A549 (cell line): ENCODE results near the gene CARD14. TPM values are rescaled to one million over a fixed set of nuclear protein-coding genes. Genes with fewer than 3 reads are reported as not detected.

ENCODE experiments used
- ATAC-seq, 2 experiments: fragments of 200-7000 bp in 1 of 2; fragments of >200 bp in 1 of 2; cut with Nextera tagmentation in 1 of 2; cut with Tn5 transposase in 1 of 2; 3 replicates each; pipeline versions ENCODE4 v1.8.0 to v1.9.1; 2018 to 2020; ENCODE audit warnings: mild to moderate bottlenecking in 1 of 2, moderate library complexity in 1 of 2
- CTCF ChIA-PET: fragments of 300-600 bp; sonication (Branson Sonifier 250); formaldehyde crosslinking; extraction: SDS; loops from one replicate; lab custom pipeline; 2021; ENCODE audit warnings: antibody characterized with exemption, inconsistent platforms; lab: Yijun Ruan, JAX
- POLR2A ChIA-PET: fragments of 350-600 bp; formaldehyde crosslinking; extraction: SDS; loops from one replicate; lab custom pipeline; 2021; ENCODE audit warnings: antibody characterized with exemption, inconsistent platforms; lab: Yijun Ruan, JAX
- DNase-seq, 2 experiments: peaks; one replicate each; pipeline versions ENCODE4 v3.0.0 to v3.0.0-alpha.2; 2011 to 2016; ENCODE audit warnings: low read depth in 1 of 2, low spot score in 1 of 2
- FAIRE-seq: peaks from 2 replicates; lab custom pipeline; 2011; peaks lifted over from hg19 to GRCh38; lab: Jason Lieb, UNC
- H3K27ac ChIP-seq, 2 experiments: fragments of >200 bp; sonication (Bioruptor Twin); formaldehyde crosslinking; 3 replicates each; pipeline ENCODE4 v1.5.1; 2016 to 2017
- H3K4me1 ChIP-seq: fragments of >200 bp; sonication (Bioruptor Twin); formaldehyde crosslinking; 3 replicates; pipeline ENCODE4 v1.6.1; 2016
- H3K4me2 ChIP-seq: fragments of >200 bp; sonication (Bioruptor Twin); formaldehyde crosslinking; 3 replicates; pipeline ENCODE4 v1.6.1; 2016
- H3K4me3 ChIP-seq: fragments of >200 bp; sonication (Bioruptor Twin); formaldehyde crosslinking; 3 replicates; pipeline ENCODE4 v1.5.1; 2016
- H3K9me3 ChIP-seq: fragments of >200 bp; sonication (Bioruptor Twin); formaldehyde crosslinking; 3 replicates; pipeline ENCODE4 v1.6.1; 2016
- BCL3 ChIP-seq: fragments of >200 bp; sonication (Bioruptor Twin); formaldehyde crosslinking; IDR thresholded peaks from 3 replicates; pipeline ENCODE4 v1.6.1; 2016
- CHD2 ChIP-seq: fragments of 150-350 bp; IDR thresholded peaks from 2 replicates; pipeline ENCODE4 v1.6.1; 2014; ENCODE audit warnings: low read length; ENCODE audit not compliant: partially characterized antibody
- EHF ChIP-seq: fragments of 250-450 bp; sonication (Bioruptor Pico); IDR thresholded peaks from 2 replicates; pipeline ENCODE4 v1.5.0; 2020; ENCODE audit warnings: mild to moderate bottlenecking
- EHMT2 ChIP-seq: fragments of 200-600 bp; sonication (generic); IDR thresholded peaks from 2 replicates; pipeline ENCODE4 v1.6.1; 2016; ENCODE audit warnings: antibody characterized with exemption, low read depth, mild to moderate bottlenecking, moderate library complexity
- EP300 ChIP-seq, 2 experiments: fragments of >200 bp; sonication (Bioruptor Twin); formaldehyde crosslinking; IDR thresholded peaks; 2 replicates in 1 of 2; 3 replicates in 1 of 2; pipeline ENCODE4 v1.6.1; 2016 to 2017
- ESRRA ChIP-seq: fragments of 150-350 bp; IDR thresholded peaks from 2 replicates; pipeline ENCODE4 v1.6.1; 2014; ENCODE audit warnings: mild to moderate bottlenecking, low read length, borderline replicate concordance
- FOSB ChIP-seq: fragments of 250-450 bp; sonication (Bioruptor Pico); IDR thresholded peaks from 2 replicates; pipeline ENCODE4 v1.5.0; 2020; ENCODE audit warnings: mild to moderate bottlenecking, moderate library complexity
- FOSL2 ChIP-seq, 2 experiments: fragments of 450-650 bp in 1 of 2; fragments of >200 bp in 1 of 2; sonication (Bioruptor Twin) in 1 of 2; formaldehyde crosslinking; IDR thresholded peaks; 2 replicates each; pipeline versions ENCODE4 v1.5.0 to v1.6.1; 2016 to 2020; ENCODE audit warnings: mild to moderate bottlenecking in 1 of 2, moderate library complexity in 1 of 2
- GATA3 ChIP-seq: IDR thresholded peaks from 2 replicates; pipeline ENCODE4 v1.6.1; 2012; ENCODE audit warnings: borderline replicate concordance
- HMGXB4 ChIP-seq: fragments of 250-450 bp; sonication (Bioruptor Pico); IDR thresholded peaks from 2 replicates; pipeline ENCODE4 v1.5.0; 2021; ENCODE audit warnings: mild to moderate bottlenecking, moderate library complexity, borderline replicate concordance
- HOXA7 ChIP-seq: fragments of 250-450 bp; sonication (Bioruptor Pico); IDR thresholded peaks from 2 replicates; pipeline ENCODE4 v1.5.0; 2020; ENCODE audit warnings: mild to moderate bottlenecking, moderate library complexity
- HOXB5 ChIP-seq: fragments of 250-450 bp; sonication (Bioruptor Pico); IDR thresholded peaks from 2 replicates; pipeline ENCODE4 v1.5.0; 2020; ENCODE audit warnings: mild to moderate bottlenecking, moderate library complexity
- JUNB ChIP-seq: fragments of >200 bp; sonication (Bioruptor Twin); formaldehyde crosslinking; IDR thresholded peaks from 2 replicates; pipeline ENCODE4 v1.6.1; 2016
- KDM1A ChIP-seq: fragments of 200-600 bp; sonication (generic); IDR thresholded peaks from 2 replicates; pipeline ENCODE4 v1.6.1; 2016; ENCODE audit warnings: low read depth, mild to moderate bottlenecking
- KDM5A ChIP-seq: fragments of 200-600 bp; sonication (generic); IDR thresholded peaks from 2 replicates; pipeline ENCODE4 v1.6.1; 2016; ENCODE audit warnings: antibody characterized with exemption, mild to moderate bottlenecking
- MAX ChIP-seq: IDR thresholded peaks from 2 replicates; pipeline ENCODE4 v1.6.1; 2012
- MAZ ChIP-seq: fragments of 150-350 bp; IDR thresholded peaks from 2 replicates; pipeline ENCODE4 v1.6.1; 2014; ENCODE audit warnings: antibody characterized with exemption, low read depth, low read length, borderline replicate concordance
- NPAS2 ChIP-seq: fragments of 250-450 bp; sonication (Bioruptor Pico); IDR thresholded peaks from 2 replicates; pipeline ENCODE4 v1.8.0; 2022; ENCODE audit warnings: mild to moderate bottlenecking, moderate library complexity, borderline replicate concordance
- NR3C1 ChIP-seq: fragments of >200 bp; sonication (Bioruptor Twin); formaldehyde crosslinking; IDR thresholded peaks from 3 replicates; pipeline ENCODE4 v1.6.1; 2017
- POLR2A ChIP-seq: IDR thresholded peaks from 2 replicates; pipeline ENCODE4 v1.6.1; 2012; ENCODE audit warnings: mild to moderate bottlenecking, low read length
- POLR2AphosphoS2 ChIP-seq: conservative IDR thresholded peaks from 2 replicates; pipeline ENCODE4 v1.6.1; 2012; ENCODE audit warnings: low read length, improper control_type of control experiment, inconsistent platforms
- RAD21 ChIP-seq, 2 experiments: fragments of >200 bp in 1 of 2; sonication (Bioruptor Twin) in 1 of 2; formaldehyde crosslinking in 1 of 2; IDR thresholded peaks in 1 of 2; conservative IDR thresholded peaks in 1 of 2; 2 replicates in 1 of 2; 3 replicates in 1 of 2; pipeline ENCODE4 v1.6.1; 2012 to 2018; ENCODE audit warnings: inconsistent platforms in 1 of 2
- RARB ChIP-seq: fragments of 250-450 bp; sonication (Bioruptor Pico); IDR thresholded peaks from 2 replicates; pipeline ENCODE4 v1.8.0; 2021; ENCODE audit warnings: mild to moderate bottlenecking, moderate library complexity
- RFX5 ChIP-seq: fragments of 450-650 bp; IDR thresholded peaks from 2 replicates; pipeline ENCODE4 v1.7.1; 2014; ENCODE audit warnings: antibody characterized with exemption, mild to moderate bottlenecking, moderate library complexity
- SMC3 ChIP-seq: fragments of >200 bp; sonication (Bioruptor Twin); formaldehyde crosslinking; IDR thresholded peaks from 3 replicates; pipeline ENCODE4 v1.6.1; 2018; ENCODE audit warnings: inconsistent platforms
- TFCP2L1 ChIP-seq: fragments of 250-450 bp; sonication (Bioruptor Pico); IDR thresholded peaks from 2 replicates; pipeline ENCODE4 v1.5.0; 2021; ENCODE audit warnings: mild to moderate bottlenecking
- ZNF302 ChIP-seq: fragments of 250-450 bp; sonication (Bioruptor Pico); IDR thresholded peaks from 2 replicates; pipeline ENCODE4 v1.9.0; 2021; ENCODE audit warnings: inconsistent platforms, mild to moderate bottlenecking, moderate library complexity
- ZSCAN20 ChIP-seq: fragments of 250-450 bp; sonication (Bioruptor Pico); IDR thresholded peaks from 2 replicates; pipeline ENCODE4 v1.8.0; 2022; ENCODE audit warnings: mild to moderate bottlenecking, moderate library complexity
- WGBS: methylation state at CpG from one replicate; pipeline ENCODE4 v1.1.6; 2017; ENCODE audit errors: missing lambda C conversion rate; 5-methylcytosine and 5-hydroxymethylcytosine counted together
- polyA plus RNA-seq, 4 experiments: library from polyadenylated mRNA; depleted of rRNA in 3 of 4; stranded (reverse); fragments of >200 nt; fragmentation: RNase III in 1 of 4; extraction: RNeasy Plus Mini Kit Qiagen cat#74134 plus additional on column Dnase treatment in 1 of 4; gene quantifications; 2 replicates in 3 of 4; 3 replicates in 1 of 4; pipeline ENCODE4 v1.2.3, GENCODE V29; 2011 to 2017
- TF ChIP-seq, protein P1 (sequence below): IDR thresholded peaks from 2 replicates; pipeline ENCODE4 v1.6.1; 2012
- TF ChIP-seq, protein P2 (sequence below): fragments of 150-350 bp; IDR thresholded peaks from 2 replicates; pipeline ENCODE4 v1.6.1; 2014; ENCODE audit warnings: low read depth, mild to moderate bottlenecking, low read length
- TF ChIP-seq, protein P3 (sequence below): fragments of >200 bp; sonication (Bioruptor Twin); formaldehyde crosslinking; IDR thresholded peaks from 2 replicates; pipeline ENCODE4 v1.6.1; 2016

Gene CARD14
- polyA plus RNA-seq, 2 of the 4 experiments (the other 2 are of a cell fraction): 0.17 to 0.18 TPM

DNA sequence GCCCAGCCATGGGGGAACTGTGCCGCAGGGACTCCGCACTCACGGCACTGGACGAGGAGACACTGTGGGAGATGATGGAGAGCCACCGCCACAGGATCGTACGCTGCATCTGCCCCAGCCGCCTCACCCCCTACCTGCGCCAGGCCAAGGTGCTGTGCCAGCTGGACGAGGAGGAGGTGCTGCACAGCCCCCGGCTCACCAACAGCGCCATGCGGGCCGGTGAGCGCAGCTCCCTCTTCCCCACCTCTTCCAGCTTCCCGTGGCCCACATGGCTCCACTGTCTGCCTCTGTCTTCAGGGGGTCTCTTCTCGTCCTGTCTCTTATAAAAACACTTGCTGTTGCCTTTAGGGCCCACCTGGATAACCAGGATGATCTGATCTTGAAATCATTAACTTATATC is 11.6 kb downstream of the CARD14 start:
- CTCF ChIA-PET: interaction anchor here (2.1 to 7.9 kb wide), 3 partner anchors 15 to 176 kb away, joined by 7 to 60 read pairs (median 8); no protein-coding TSS in a partner anchor
- ATAC-seq: no peak
- POLR2A ChIA-PET: no interaction called here
- WGBS: 83% methylated on average over 17 of the region's 17 CpGs
- no peak for TF ChIP-seq TFCP2L1 (CRISPR knock-in tag)
- TF ChIP-seq RAD21 (conservative IDR thresholded peaks at IDR 0.05 in 1 of 2, IDR thresholded peaks at IDR 0.05 in 1 of 2): no peak
- TF ChIP-seq EHMT2: no peak
- TF ChIP-seq KDM5A: no peak
- TF ChIP-seq ESRRA: no peak
- TF ChIP-seq JUNB: no peak
- no peak for TF ChIP-seq SMC3
- TF ChIP-seq GATA3: no peak
- no peak for TF ChIP-seq NR3C1
- TF ChIP-seq ZNF302 (CRISPR knock-in tag): no peak
- no peak for TF ChIP-seq HMGXB4 (CRISPR knock-in tag)
- TF ChIP-seq EHF (CRISPR knock-in tag): no peak
- TF ChIP-seq CHD2: no peak
- no peak for TF ChIP-seq EP300 (IDR thresholded peaks at IDR 0.05)
- TF ChIP-seq HOXB5 (CRISPR knock-in tag): no peak
- TF ChIP-seq, protein P1, sequence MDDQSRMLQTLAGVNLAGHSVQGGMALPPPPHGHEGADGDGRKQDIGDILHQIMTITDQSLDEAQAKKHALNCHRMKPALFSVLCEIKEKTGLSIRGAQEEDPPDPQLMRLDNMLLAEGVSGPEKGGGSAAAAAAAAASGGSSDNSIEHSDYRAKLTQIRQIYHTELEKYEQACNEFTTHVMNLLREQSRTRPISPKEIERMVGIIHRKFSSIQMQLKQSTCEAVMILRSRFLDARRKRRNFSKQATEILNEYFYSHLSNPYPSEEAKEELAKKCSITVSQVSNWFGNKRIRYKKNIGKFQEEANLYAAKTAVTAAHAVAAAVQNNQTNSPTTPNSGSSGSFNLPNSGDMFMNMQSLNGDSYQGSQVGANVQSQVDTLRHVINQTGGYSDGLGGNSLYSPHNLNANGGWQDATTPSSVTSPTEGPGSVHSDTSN: no peak
- TF ChIP-seq POLR2A: no peak
- no peaks in the 10 kb centered on the region for H3K9me3 ChIP-seq
- no peak for FAIRE-seq
- no peak overlapping the region for H3K4me3 ChIP-seq
- no peak overlapping the region for H3K27ac ChIP-seq
- H3K4me1 ChIP-seq: no peaks in the 10 kb centered on the region
- no peak overlapping the region for H3K4me2 ChIP-seq
- DNase-seq: no peak

DNA sequence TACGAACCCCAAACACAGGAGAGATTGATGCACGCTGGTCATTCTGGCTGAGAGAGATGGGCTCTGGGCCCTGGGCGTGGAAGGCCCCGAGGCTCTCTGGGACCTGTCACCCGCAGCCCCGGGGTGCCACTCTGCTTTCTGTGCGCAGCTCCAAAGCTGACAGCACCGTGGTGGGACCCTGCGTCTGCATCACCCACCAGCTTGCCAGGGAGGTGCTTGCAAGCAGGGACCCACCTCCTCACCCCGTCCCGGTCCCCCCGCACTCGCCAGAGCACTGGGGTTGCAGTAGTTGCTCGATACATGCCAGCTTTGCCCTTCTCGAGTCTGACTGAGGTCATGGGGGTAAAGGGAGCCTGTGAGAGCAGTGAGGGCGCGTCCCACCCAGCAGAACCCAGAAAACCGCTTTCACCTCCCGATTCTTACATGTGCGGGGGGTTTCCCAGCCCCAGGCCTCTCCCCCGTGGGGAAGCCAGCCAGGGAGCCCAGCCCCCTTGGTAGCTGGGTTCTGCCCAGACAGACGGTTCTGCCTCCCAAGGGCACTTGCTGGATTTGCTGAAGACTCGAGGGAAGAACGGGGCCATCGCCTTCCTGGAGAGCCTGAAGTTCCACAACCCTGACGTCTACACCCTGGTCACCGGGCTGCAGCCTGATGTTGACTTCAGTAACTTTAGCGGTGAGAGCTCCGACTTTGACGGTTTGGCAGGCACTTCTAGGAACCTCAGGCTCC is 12.5 kb downstream of the CARD14 start:
- H3K27ac ChIP-seq: no peak overlapping the region
- H3K4me1 ChIP-seq: peaks cover 6% of the 10 kb centered on the region
- ChIA-PET CTCF (interaction anchor here (1.0 to 7.9 kb wide), 6 partner anchors 9 to 176 kb away, joined by 3 to 60 read pairs (median 6); no protein-coding TSS in a partner anchor), POLR2A (no interaction called here)
- H3K9me3 ChIP-seq: no peaks in the 10 kb centered on the region
- WGBS: 82% methylated on average over 30 of the region's 30 CpGs
- H3K4me3 ChIP-seq: no peak overlapping the region
- FAIRE-seq (no peak), DNase-seq (no peak)
- H3K4me2 ChIP-seq: no peak overlapping the region
- TF ChIP-seq JUNB: no peak
- no peak for TF ChIP-seq HOXA7 (CRISPR knock-in tag)
- no peak for TF ChIP-seq MAZ
- no peak for TF ChIP-seq NPAS2 (CRISPR knock-in tag)
- TF ChIP-seq RFX5: no peak
- TF ChIP-seq HOXB5 (CRISPR knock-in tag): no peak
- no peak for TF ChIP-seq KDM1A
- no peak for TF ChIP-seq FOSL2 (IDR thresholded peaks at IDR 0.05)
- TF ChIP-seq FOSL2 (CRISPR knock-in tag; IDR thresholded peaks at IDR 0.05): no peak
- TF ChIP-seq POLR2AphosphoS2: no peak
- no peak for TF ChIP-seq RARB
- TF ChIP-seq, protein P2, sequence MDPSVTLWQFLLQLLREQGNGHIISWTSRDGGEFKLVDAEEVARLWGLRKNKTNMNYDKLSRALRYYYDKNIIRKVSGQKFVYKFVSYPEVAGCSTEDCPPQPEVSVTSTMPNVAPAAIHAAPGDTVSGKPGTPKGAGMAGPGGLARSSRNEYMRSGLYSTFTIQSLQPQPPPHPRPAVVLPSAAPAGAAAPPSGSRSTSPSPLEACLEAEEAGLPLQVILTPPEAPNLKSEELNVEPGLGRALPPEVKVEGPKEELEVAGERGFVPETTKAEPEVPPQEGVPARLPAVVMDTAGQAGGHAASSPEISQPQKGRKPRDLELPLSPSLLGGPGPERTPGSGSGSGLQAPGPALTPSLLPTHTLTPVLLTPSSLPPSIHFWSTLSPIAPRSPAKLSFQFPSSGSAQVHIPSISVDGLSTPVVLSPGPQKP: no peak
- TF ChIP-seq, protein P3, sequence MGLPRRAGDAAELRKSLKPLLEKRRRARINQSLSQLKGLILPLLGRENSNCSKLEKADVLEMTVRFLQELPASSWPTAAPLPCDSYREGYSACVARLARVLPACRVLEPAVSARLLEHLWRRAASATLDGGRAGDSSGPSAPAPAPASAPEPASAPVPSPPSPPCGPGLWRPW: no peak
- TF ChIP-seq SMC3: no peak
- no peak for TF ChIP-seq MAX
- TF ChIP-seq FOSB (CRISPR knock-in tag): no peak
- no peak for TF ChIP-seq BCL3
- TF ChIP-seq, protein P1: no peak
- TF ChIP-seq ZSCAN20 (CRISPR knock-in tag): no peak
- TF ChIP-seq KDM5A: no peak
- TF ChIP-seq, all 56 proteins: peak for 0
- no peak for ATAC-seq
